ENCODE results near the gene CNOT4. TPM values are rescaled to one million over a fixed set of nuclear protein-coding genes. Genes with fewer than 3 reads are reported as not detected.

The CNOT4 gene
- total RNA-seq, 1 donor from 2014 or later, result 26.6 TPM

GRCh38 chr7:135414850-135415439 is 95.0 kb downstream of the CNOT4 start:
- intact Hi-C loops (cut with micrococcal nuclease), result no loop called here
- no peak for DNase-seq
- no peak for ATAC-seq

- intact Hi-C loops (cut with micrococcal nuclease), result no loop called here
- DNase-seq (no peak), ATAC-seq (no peak)
These were observed 95.7 kb downstream of the CNOT4 start for GRCh38 chr7:135414208-135414607.

- intact Hi-C loops (cut with micrococcal nuclease), result no loop called here
- ATAC-seq (no peak), DNase-seq (no peak)
These were observed 98.8 kb downstream of the CNOT4 start for GRCh38 chr7:135411098-135411497.

GRCh38 chr7:135410543-135410942 is 99.4 kb downstream of the CNOT4 start:
- DNase-seq, result no peak
- intact Hi-C loops (cut with micrococcal nuclease), result no loop called here
- no peak for ATAC-seq

GRCh38 chr7:135409845-135410542 is 99.9 kb downstream of the CNOT4 start:
- DNase-seq (no peak), ATAC-seq (no peak)
- intact Hi-C loops (cut with micrococcal nuclease), result no loop called here

GRCh38 chr7:135407884-135408283 is 102.0 kb downstream of the CNOT4 start:
- DNase-seq (no peak), ATAC-seq (no peak)
- intact Hi-C loops (cut with micrococcal nuclease), result no loop called here

- ATAC-seq (no peak), DNase-seq (no peak)
- intact Hi-C loops (cut with micrococcal nuclease), result no loop called here
These were observed 103.0 kb downstream of the CNOT4 start for GRCh38 chr7:135406918-135407317.

GRCh38 chr7:135405969-135406368 is 103.9 kb downstream of the CNOT4 start:
- intact Hi-C loops (cut with micrococcal nuclease), result no loop called here
- DNase-seq (no peak), ATAC-seq (no peak)

GRCh38 chr7:135403302-135403701 is 106.6 kb downstream of the CNOT4 start:
- intact Hi-C loops (cut with micrococcal nuclease), result no loop called here
- no peak for ATAC-seq
- DNase-seq, result no peak

GRCh38 chr7:135397689-135398088 is 112.2 kb downstream of the CNOT4 start:
- ATAC-seq, result no peak
- no peak for DNase-seq
- intact Hi-C loops (cut with micrococcal nuclease), result no loop called here

- ATAC-seq, result no peak
These were observed 117.2 kb downstream of the CNOT4 start for GRCh38 chr7:135392701-135393100.

GRCh38 chr7:135391514-135391913 is 118.4 kb downstream of the CNOT4 start:
- intact Hi-C loops (cut with micrococcal nuclease), result no loop called here
- DNase-seq, result no peak
- no peak for ATAC-seq

More at GRCh38 chr7:135392701-135393100, 117.2 kb downstream of the CNOT4 start:
- no peak for DNase-seq
- intact Hi-C loops (cut with micrococcal nuclease), result no loop called here

- DNase-seq (no peak), ATAC-seq (no peak)
- intact Hi-C loops (cut with micrococcal nuclease), result no loop called here
These were observed 119.1 kb downstream of the CNOT4 start for GRCh38 chr7:135390829-135391228.

GRCh38 chr7:135389971-135390370 is 119.9 kb downstream of the CNOT4 start:
- intact Hi-C loops (cut with micrococcal nuclease), result no loop called here
- no peak for DNase-seq
- no peak for ATAC-seq

GRCh38 chr7:135388616-135389015 is 121.3 kb downstream of the CNOT4 start:
- intact Hi-C loops (cut with micrococcal nuclease), result no loop called here
- ATAC-seq (no peak), DNase-seq (no peak)

- intact Hi-C loops (cut with micrococcal nuclease), result no loop called here
- no peak for ATAC-seq
- no peak for DNase-seq
These were observed 123.1 kb downstream of the CNOT4 start for GRCh38 chr7:135386776-135387175.

GRCh38 chr7:135386181-135386580 is 123.7 kb downstream of the CNOT4 start:
- intact Hi-C loops (cut with micrococcal nuclease), result no loop called here
- DNase-seq (no peak), ATAC-seq (no peak)

- DNase-seq (peak; percentile 52), ATAC-seq (peak; percentile 39)
- intact Hi-C loops (cut with micrococcal nuclease), result no loop called here
These were observed 124.7 kb downstream of the CNOT4 start for GRCh38 chr7:135385209-135385608.

GRCh38 chr7:135383525-135384175 is 126.3 kb downstream of the CNOT4 start:
- ATAC-seq (no peak), DNase-seq (no peak)
- intact Hi-C loops (cut with micrococcal nuclease), result no loop called here

GRCh38 chr7:135382173-135382572 is 127.7 kb downstream of the CNOT4 start:
- intact Hi-C loops (cut with micrococcal nuclease), result no loop called here

GRCh38 chr7:135381369-135381768 is 128.5 kb downstream of the CNOT4 start:
- intact Hi-C loops (cut with micrococcal nuclease), result no loop called here
- ATAC-seq, result no peak
- DNase-seq, result no peak

More at GRCh38 chr7:135382173-135382572, 127.7 kb downstream of the CNOT4 start:
- DNase-seq, result no peak
- ATAC-seq, result no peak
